Testis (tissue), 2 donors: ENCODE measurements around the gene MRPS15.

ENCODE experiments used
- CTCF ChIP-seq, 3 experiments: fragments of 450-650 bp in 2 of 3; fragments of 200-600 bp in 1 of 3; sonication (generic) in 1 of 3; IDR thresholded peaks; one replicate each; pipeline ENCODE4 v1.5.1; 2016 to 2019; ENCODE audit warnings: antibody characterized with exemption in 3 of 3, mild to moderate bottlenecking in 2 of 3, moderate library complexity in 1 of 3
- POLR2A ChIP-seq: fragments of 450-650 bp; IDR thresholded peaks from one replicate; pipeline ENCODE4 v1.6.1; 2017; ENCODE audit warnings: antibody characterized with exemption, mild to moderate bottlenecking, moderate library complexity

GRCh38 chr1:36456391-36456928 lies 7.7 kb downstream of the MRPS15 start:
- TF ChIP-seq POLR2A = no peak
- no peak for TF ChIP-seq CTCF (IDR thresholded peaks at IDR 0.05)
